CD14-positive monocyte (primary cell): ENCODE measurements around the gene MAPK14. TPM values are rescaled to one million over a fixed set of nuclear protein-coding genes. Genes with fewer than 3 reads are reported as not detected.
A peak's percentile ranks its signal among the peaks of the same experiment; 100 is the strongest.

Experiments
- DNase-seq, 3 donors: peaks; one replicate each; pipeline ENCODE4 v3.0.0-alpha.2; 2011 to 2022
- H2AFZ ChIP-seq: 2 replicates; pipeline ENCODE4 v1.6.0; 2012; ENCODE audit warnings: mild to moderate bottlenecking, low read depth, low read length, inconsistent platforms; ENCODE audit not compliant: insufficient read depth, poor library complexity, severe bottlenecking
- H3K27ac ChIP-seq, 2 donors: 1 replicate in 1 of 2; 2 replicates in 1 of 2; pipeline ENCODE4 v1.5.1; 2012 to 2013; ENCODE audit warnings: low read length in 2 of 2, control low read depth in 1 of 2, inconsistent platforms in 1 of 2, low read depth in 1 of 2, mild to moderate bottlenecking in 1 of 2
- H3K27me3 ChIP-seq, 2 donors: one replicate each; pipeline versions ENCODE4 v1.6.0 to v1.6.1; 2011 to 2013; ENCODE audit warnings: low read length in 2 of 2; ENCODE audit not compliant: control insufficient read depth in 2 of 2, insufficient read depth in 2 of 2
- H3K36me3 ChIP-seq, 2 donors: replicated peaks in 1 of 2; 1 replicate in 1 of 2; 2 replicates in 1 of 2; pipeline versions ENCODE4 v1.5.1 to v1.6.1; 2012 to 2013; ENCODE audit warnings: low read length in 2 of 2, control low read depth in 1 of 2, inconsistent platforms in 1 of 2, mild to moderate bottlenecking in 1 of 2; ENCODE audit not compliant: insufficient read depth in 2 of 2, control insufficient read depth in 1 of 2
- H3K4me1 ChIP-seq, 2 donors: 1 replicate in 1 of 2; 2 replicates in 1 of 2; pipeline versions ENCODE4 v1.5.1 to v1.6.1; 2012 to 2013; ENCODE audit warnings: low read length in 2 of 2, control low read depth in 1 of 2, inconsistent platforms in 1 of 2, mild to moderate bottlenecking in 1 of 2, moderate library complexity in 1 of 2; ENCODE audit not compliant: insufficient read depth in 2 of 2, control insufficient read depth in 1 of 2
- H3K4me2 ChIP-seq: replicated peaks from 2 replicates; pipeline ENCODE3; 2012; ENCODE audit warnings: low read length, moderate library complexity, mild to moderate bottlenecking; ENCODE audit not compliant: poor library complexity, severe bottlenecking; ENCODE audit errors: extremely low read depth
- H3K4me3 ChIP-seq, 3 experiments: fragments of 200-600 bp in 1 of 3; sonication (generic) in 1 of 3; replicated peaks in 1 of 3; 1 replicate in 2 of 3; 2 replicates in 1 of 3; pipeline ENCODE4 v1.5.1; 2011 to 2013; ENCODE audit warnings: low read length in 3 of 3, mild to moderate bottlenecking in 3 of 3, control low read depth in 2 of 3, low read depth in 2 of 3, inconsistent platforms in 1 of 3, moderate library complexity in 1 of 3
- H3K79me2 ChIP-seq: 2 replicates; pipeline ENCODE4 v1.6.0; 2012; ENCODE audit warnings: mild to moderate bottlenecking, control low read depth, inconsistent platforms, low read length, moderate library complexity; ENCODE audit not compliant: insufficient read depth
- H3K9ac ChIP-seq: 2 replicates; pipeline ENCODE4 v1.6.0; 2017; ENCODE audit warnings: low read length, mild to moderate bottlenecking; ENCODE audit not compliant: insufficient read depth, poor library complexity, severe bottlenecking
- H3K9me3 ChIP-seq, 2 donors: replicated peaks in 1 of 2; 1 replicate in 1 of 2; 2 replicates in 1 of 2; pipeline versions ENCODE4 v1.5.1 to v1.6.1; 2012 to 2013; ENCODE audit warnings: low read length in 2 of 2, control low read depth in 1 of 2; ENCODE audit not compliant: control insufficient read depth in 1 of 2, insufficient read depth in 1 of 2
- H4K20me1 ChIP-seq: 2 replicates; pipeline ENCODE4 v1.6.0; 2012; ENCODE audit warnings: mild to moderate bottlenecking, low read length, control low read depth, moderate library complexity; ENCODE audit not compliant: insufficient read depth
- H3K27ac Mint-ChIP-seq, 7 donors: one replicate each; pipeline ENCODE4 v1.8.0; 2020; ENCODE audit warnings: mild to moderate bottlenecking in 7 of 7, mixed read lengths in 7 of 7, moderate library complexity in 6 of 7, inconsistent platforms in 2 of 7
- H3K27me3 Mint-ChIP-seq, 3 donors: one replicate each; pipeline ENCODE4 v1.8.0; 2021 to 2022; ENCODE audit warnings: low read depth in 3 of 3, mild to moderate bottlenecking in 3 of 3, mixed read lengths in 3 of 3, moderate library complexity in 3 of 3, inconsistent platforms in 1 of 3
- H3K36me3 Mint-ChIP-seq, 2 donors: one replicate each; pipeline ENCODE4 v1.8.0; 2020; ENCODE audit warnings: mixed read lengths in 2 of 2, inconsistent platforms in 1 of 2, mild to moderate bottlenecking in 1 of 2
- H3K4me1 Mint-ChIP-seq: one replicate; pipeline ENCODE4 v1.8.0; 2020; ENCODE audit warnings: mild to moderate bottlenecking, mixed read lengths
- H3K4me3 Mint-ChIP-seq, 2 donors: one replicate each; pipeline ENCODE4 v1.8.0; 2020; ENCODE audit warnings: mild to moderate bottlenecking in 2 of 2, mixed read lengths in 2 of 2, moderate library complexity in 1 of 2
- H3K9me3 Mint-ChIP-seq, 7 donors: one replicate each; pipeline ENCODE4 v1.8.0; 2020 to 2022; ENCODE audit warnings: mixed read lengths in 7 of 7, mild to moderate bottlenecking in 6 of 7, moderate library complexity in 6 of 7, inconsistent platforms in 2 of 7
- WGBS: methylation state at CpG from one replicate; pipeline ENCODE4 v1.1.5; 2013; ENCODE audit warnings: missing lambda C conversion rate; ENCODE audit not compliant: insufficient coverage; 5-methylcytosine and 5-hydroxymethylcytosine counted together
- intact Hi-C, 2 donors: fragments of 100-400 bp; cut with micrococcal nuclease; formaldehyde crosslinking; loops; one replicate each; pipeline versions ENCODE4 v1.15.0 to v1.15.1; 2023
- polyA plus RNA-seq, 3 donors: library from polyadenylated mRNA; depleted of rRNA in 1 of 3; unstranded in 2 of 3; stranded (reverse) in 1 of 3; fragments of 300-500 nt in 2 of 3; fragments of >200 nt in 1 of 3; fragmentation: Illumina TruSeq in 2 of 3; gene quantifications; 1 replicate in 2 of 3; 2 replicates in 1 of 3; pipeline ENCODE4 v1.2.3, GENCODE V29; 2012 to 2021
- TF ChIP-seq, protein P1 (sequence below): fragments of 200-600 bp; IDR thresholded peaks from one replicate; pipeline ENCODE4 v1.8.0; 2022; ENCODE audit warnings: antibody characterized with exemption, mild to moderate bottlenecking

The MAPK14 gene
- polyA plus RNA-seq, 3 donors: 56.6 to 96.6 (median 83.7) TPM

DNA sequence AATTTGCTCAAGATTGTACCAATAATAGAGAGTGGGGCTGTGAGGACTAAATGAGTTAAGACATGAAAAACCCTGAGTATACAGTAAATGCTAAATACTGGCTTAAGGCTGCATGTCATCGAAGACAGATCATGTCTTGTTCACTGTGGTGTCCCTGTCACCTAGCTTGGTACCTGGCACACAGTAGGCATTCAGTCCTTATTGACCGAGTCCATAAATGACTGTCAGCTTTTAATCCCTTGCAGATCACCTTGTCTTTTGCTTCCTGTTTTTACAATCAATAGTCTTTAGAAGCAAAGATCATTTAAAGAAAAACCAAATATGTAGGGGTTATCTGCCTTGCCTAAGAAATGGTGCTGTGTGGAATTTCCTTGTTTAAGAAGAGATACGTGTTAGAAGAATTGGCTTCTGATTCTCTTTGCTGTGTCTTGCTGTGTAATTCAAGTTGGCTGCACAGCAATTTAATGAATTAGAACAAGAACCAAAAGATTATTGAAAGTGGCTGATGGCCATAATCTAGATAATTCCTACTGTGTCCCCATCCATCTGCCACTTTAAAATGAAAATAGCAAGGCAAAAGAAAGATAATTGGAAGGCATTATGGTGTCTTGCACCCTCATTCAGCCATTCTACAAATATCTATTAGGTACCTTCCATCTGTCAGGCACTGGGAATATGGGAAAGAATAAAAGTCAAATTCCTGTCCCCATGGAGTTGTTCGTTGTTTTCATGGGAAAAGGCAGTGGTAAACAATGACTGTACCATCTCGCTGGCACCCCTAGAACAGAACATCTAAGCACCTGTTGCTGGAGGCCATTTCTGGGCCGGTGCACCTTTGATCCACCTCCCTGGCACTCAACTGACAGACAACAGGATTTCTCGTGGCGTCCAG, 90.3 kb downstream of the MAPK14 start:
- H3K27ac ChIP-seq: peak overlapping the region; percentile 76 to 97
- H3K36me3 Mint-ChIP-seq: peaks cover 37 to 54% of the 10 kb centered on the region in 2 donors
- intact Hi-C loops: no loop called here
- WGBS: 100% methylated on average over 4 of the region's 8 CpGs
- H3K27me3 ChIP-seq: no peaks in the 10 kb centered on the region
- peaks cover 8 to 41% of the 10 kb centered on the region in 2 donors for H3K36me3 ChIP-seq
- H3K4me2 ChIP-seq: no peak overlapping the region
- H2AFZ ChIP-seq: no peak overlapping the region
- no peaks in the 10 kb centered on the region for H3K9me3 ChIP-seq
- TF ChIP-seq, protein P1, sequence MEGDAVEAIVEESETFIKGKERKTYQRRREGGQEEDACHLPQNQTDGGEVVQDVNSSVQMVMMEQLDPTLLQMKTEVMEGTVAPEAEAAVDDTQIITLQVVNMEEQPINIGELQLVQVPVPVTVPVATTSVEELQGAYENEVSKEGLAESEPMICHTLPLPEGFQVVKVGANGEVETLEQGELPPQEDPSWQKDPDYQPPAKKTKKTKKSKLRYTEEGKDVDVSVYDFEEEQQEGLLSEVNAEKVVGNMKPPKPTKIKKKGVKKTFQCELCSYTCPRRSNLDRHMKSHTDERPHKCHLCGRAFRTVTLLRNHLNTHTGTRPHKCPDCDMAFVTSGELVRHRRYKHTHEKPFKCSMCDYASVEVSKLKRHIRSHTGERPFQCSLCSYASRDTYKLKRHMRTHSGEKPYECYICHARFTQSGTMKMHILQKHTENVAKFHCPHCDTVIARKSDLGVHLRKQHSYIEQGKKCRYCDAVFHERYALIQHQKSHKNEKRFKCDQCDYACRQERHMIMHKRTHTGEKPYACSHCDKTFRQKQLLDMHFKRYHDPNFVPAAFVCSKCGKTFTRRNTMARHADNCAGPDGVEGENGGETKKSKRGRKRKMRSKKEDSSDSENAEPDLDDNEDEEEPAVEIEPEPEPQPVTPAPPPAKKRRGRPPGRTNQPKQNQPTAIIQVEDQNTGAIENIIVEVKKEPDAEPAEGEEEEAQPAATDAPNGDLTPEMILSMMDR: no peak
- H3K27me3 Mint-ChIP-seq: peaks cover 0 to 1% (median 0%) of the 10 kb centered on the region in 3 donors
- no peak for DNase-seq
- peaks cover 52% of the 10 kb centered on the region for H4K20me1 ChIP-seq
- peaks cover 77% of the 10 kb centered on the region for H3K4me1 Mint-ChIP-seq
- peaks cover 0 to 2% (median 0%) of the 10 kb centered on the region in 7 donors for H3K9me3 Mint-ChIP-seq
- no peak overlapping the region for H3K4me3 ChIP-seq
- H3K27ac Mint-ChIP-seq: peak overlapping the region; percentile 98 to 100 (median 99)
- H3K4me3 Mint-ChIP-seq: no peak overlapping the region
- H3K9ac ChIP-seq: no peak overlapping the region
- peaks cover 69 to 83% of the 10 kb centered on the region in 2 donors for H3K4me1 ChIP-seq
- peaks cover 8% of the 10 kb centered on the region for H3K79me2 ChIP-seq

DNA sequence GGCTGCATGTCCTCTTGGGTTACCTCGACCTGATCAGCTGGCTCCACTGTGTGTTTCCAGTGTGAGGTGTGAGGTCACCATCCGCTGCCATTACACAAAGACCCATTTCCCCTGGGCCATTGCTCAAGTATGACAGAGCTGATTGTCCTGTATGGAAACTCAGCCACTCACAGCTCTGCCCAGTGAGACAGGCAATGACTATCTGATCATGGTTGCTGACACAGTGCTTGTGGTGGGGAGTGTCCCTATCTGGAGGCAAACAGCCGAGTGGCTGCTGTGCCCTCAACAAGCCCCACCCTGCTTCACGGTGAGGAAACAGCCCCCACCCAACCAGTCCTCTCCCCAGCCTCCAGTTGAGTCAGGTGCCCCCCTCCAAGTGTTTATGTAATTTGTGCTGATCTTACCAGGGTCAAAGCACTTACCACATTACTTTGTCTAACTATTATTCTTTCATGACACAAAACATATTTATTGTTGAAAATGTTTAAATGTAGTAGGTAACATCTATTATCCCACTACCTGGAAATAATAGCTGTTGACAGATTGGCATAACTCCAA, 91.0 kb downstream of the MAPK14 start:
- Histone ChIP-seq H3K4me3 (no peak overlapping the region), H3K36me3 (peaks cover 6 to 34% of the 10 kb centered on the region in 2 donors), H3K9me3 (no peaks in the 10 kb centered on the region), H3K27me3 (no peaks in the 10 kb centered on the region), H3K79me2 (peaks cover 8% of the 10 kb centered on the region), H3K4me2 (no peak overlapping the region), H4K20me1 (peaks cover 45% of the 10 kb centered on the region), H2AFZ (no peak overlapping the region), H3K27ac (peak overlapping the region; percentile 76 to 97), H3K9ac (no peak overlapping the region), H3K4me1 (peaks cover 76 to 83% of the 10 kb centered on the region in 2 donors)
- Mint-ChIP-seq H3K27ac (peak overlapping the region; percentile 98 to 100 (median 99)), H3K27me3 (peaks cover 0 to 1% (median 0%) of the 10 kb centered on the region in 3 donors), H3K4me1 (peaks cover 78% of the 10 kb centered on the region), H3K36me3 (peaks cover 36 to 52% of the 10 kb centered on the region in 2 donors), H3K9me3 (peaks cover 0 to 2% (median 0%) of the 10 kb centered on the region in 7 donors), H3K4me3 (no peak overlapping the region)
- intact Hi-C loops: no loop called here
- peak; percentile 92 to 99 (median 97) for DNase-seq
- TF ChIP-seq, protein P1: no peak
- no CpG with 5 or more reads among the region's 4 CpGs for WGBS
